Activated CD8-positive, alpha-beta memory T cell treated with anti-CD3 and anti-CD28 coated beads for 48 hours (primary cell): ENCODE measurements around the gene FKBP2.
"Not testable (repeated sequence)": the region's sequence is repeated elsewhere in the genome, so short reads cannot be mapped to it uniquely, and the experiment has no call there.

Experiments used
- DNase-seq, 3 experiments: peaks; one replicate each; pipeline ENCODE4 v3.0.0-alpha.2; 2020; ENCODE audit warnings: low read depth in 2 of 3, low spot score in 2 of 3

Gene FKBP2

DNA sequence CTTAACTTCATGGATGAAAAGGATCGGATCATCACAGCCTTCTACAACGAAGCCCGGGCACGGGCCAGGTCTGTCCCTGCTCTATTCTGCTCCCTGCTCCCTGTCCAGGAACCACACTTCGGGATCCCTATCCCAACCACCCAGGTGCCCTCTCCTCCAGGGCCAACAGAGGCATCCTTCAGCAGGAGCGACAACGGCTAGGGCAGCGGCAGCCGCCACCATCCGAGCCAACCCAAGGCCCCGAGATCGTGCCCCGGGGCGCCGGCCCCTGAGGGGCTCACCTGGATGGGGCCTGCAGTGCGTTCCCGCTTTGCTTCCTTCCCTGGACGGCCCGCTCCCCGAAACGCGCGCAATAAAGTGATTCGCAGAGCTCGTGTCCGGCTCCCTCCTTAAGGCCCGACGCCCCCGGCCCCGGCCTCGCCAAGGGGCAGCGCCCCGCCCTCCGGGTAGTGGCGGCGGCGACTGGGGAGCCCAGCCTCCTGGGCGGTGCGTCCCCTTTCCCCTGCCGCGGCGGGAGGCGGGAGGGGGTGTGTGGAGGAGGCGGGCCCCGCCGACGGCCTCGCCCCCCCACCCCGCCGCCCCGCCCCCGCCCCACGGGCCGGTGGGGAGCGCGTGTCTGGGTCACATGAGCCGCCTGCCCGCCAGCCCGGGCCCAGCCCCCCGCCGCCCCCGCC, 6.8 kb upstream of the FKBP2 start, which contains the start of gene VEGFB:
Gene VEGFB (plus strand): TSS at position 672 of the 674 bp plus-strand sequence. CDS start 250 bp downstream, outside the sequence.
- DNase-seq: no peak

DNA sequence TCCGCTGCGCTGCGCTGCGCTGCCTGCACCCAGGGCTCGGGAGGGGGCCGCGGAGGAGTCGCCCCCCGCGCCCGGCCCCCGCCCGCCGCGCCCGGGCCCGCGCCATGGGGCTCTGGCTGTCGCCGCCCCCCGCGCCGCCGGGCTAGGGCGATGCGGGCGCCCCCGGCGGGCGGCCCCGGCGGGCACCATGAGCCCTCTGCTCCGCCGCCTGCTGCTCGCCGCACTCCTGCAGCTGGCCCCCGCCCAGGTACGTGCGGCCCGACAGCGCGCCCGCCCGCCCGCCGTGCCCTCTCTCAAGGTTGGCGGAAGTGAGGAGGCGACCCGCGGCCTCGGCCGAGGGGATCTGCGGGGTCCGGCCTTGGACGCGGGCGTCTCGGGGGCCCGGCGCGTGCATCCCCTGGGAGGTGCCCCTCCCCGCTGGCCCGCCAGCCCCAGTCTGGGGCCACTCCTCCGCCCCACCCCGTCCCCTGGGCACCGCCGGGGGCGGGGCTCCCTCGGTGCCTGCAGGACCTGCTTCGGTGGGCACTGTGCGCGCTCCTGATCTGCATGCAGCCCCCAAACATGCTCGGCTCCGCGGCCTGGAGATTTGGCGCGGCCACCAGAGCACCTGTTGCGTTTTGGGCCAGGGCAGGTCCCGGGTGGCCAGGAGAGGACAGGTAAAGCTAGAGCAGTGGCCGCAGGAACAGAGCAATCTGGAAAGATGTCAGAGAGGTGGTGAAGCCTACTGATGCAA, 6.1 kb upstream of the FKBP2 start:
- DNase-seq: no peak

- DNase-seq: no peak
Observed at GRCh38 chr11:64235437-64236161, 5.3 kb upstream of the FKBP2 start.

GRCh38 chr11:64237484-64237951, 3.4 kb upstream of the FKBP2 start:
- no peak for DNase-seq

DNA sequence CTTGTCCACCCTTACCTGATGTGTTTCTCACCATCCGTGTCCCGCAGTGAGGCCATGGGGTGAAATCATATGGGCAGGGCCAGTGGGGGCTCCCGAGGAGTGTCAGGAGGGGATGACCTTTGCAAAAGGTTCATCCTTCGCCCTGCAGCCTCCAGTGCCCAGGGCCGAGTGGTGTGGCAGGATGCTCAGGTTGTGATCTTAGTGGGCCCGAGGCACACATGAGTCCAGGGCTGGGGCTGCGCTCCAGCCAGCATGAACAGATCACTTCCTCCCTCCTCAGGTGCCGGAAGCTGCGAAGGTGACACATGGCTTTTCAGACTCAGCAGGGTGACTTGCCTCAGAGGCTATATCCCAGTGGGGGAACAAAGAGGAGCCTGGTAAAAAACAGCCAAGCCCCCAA, 2.8 kb upstream of the FKBP2 start:
- no peak for DNase-seq

DNA sequence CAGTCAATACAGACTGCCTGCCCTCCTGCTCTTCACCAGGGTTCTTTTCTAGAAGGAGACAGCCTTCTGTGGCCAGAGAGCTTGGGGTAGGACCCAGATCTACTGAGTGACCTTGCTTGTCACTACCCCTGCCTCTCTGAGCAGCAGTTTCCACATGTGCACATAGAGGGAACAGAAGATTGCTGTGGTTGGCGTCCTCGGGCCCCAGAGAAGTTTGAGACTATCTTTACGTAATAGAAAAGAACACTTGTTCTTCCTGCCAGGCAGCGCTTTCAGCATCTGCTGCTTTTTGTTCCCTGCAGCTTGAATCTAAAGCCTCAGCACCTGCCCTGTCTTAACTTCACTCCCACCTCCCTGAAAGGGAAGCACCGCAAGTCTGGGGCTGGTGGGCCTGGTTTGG, 1.9 kb upstream of the FKBP2 start:
- no peak for DNase-seq

DNA sequence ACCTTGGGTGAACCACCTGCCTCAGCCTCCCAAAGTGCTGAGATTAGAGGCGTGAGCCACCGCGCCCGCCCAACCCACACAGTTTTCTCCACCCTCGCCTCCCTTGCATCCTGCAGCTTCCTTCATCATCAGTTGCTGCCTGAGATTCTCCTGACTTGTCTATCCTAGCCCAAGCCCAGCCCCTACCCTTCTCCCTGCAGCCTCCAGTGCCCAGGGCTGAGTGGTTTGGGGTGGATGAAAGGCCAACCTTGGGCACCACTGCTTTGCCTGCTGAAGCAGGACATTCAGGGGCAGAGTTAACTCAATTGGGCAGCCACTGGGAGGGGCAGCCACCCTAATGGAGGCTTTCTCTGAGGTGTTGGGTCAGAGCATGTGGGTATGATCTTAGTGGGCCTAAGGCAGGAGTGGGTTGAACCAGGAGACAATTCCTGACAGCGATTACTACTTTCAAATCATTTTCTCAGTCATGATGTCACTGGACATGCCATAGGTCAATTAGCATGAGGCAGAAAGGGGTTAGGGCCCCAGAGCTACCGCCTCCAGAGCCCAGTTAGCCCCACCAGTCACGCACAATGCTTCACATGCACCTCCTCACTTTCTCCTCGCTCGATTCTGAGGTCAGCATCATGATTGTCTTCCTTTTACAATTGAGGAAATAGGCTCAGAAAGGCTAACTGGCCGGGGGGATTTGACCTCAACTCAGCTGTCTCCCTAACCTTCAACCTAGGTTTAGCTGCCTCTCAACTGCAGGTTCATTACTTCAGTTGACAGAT, 1.0 kb upstream of the FKBP2 start:
- DNase-seq: no peak

GRCh38 chr11:64241241-64241490, 271 bp downstream of the FKBP2 start:
- peak; percentile 99 to 100 (median 99) for DNase-seq

DNA sequence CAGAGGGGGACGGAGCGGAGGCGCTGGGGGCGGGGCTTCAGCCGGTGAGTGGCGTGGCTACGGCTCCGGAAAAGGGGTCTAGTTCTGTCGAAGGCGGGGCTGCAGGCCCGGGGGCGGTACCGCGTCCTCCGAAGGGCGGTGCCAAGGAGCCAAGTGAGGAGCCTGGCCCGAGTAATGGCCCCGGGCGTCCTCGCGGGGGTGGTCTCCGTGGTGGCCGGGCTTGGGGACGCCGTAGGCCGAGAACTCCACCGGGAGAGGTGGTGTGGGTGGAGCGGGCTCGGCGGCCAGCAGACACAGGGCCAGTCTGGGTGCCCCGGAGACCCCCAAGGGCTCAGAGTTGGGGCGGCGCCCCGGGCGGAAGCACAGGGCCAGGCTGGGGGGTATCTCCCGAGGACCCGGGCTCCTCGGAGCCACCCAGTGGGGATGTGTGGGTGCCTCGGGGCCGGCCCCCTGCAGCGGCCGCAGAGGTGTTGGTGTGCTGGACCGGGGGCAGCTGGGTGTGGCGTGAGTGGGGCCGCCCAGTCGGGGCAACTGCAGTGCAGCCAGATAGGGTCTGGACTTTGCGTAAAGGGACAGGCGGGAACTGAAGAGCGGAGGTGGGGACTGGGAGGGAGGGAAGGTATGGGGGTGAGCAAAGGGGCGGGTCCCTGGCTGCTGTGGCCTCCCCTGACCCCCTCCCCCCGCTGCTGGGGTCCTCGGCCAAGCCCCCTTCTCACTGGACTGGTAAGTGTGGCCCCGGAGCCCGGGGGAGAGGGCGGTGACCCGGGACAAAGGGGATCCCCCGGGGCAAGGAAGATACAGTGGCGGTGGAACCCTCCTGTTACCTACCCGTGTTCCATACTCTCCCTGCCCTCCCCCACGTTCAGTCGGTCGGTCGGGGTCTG, 838 bp downstream of the FKBP2 start:
- DNase-seq: no peak

- DNase-seq: no peak
Observed at GRCh38 chr11:64243236-64243854, 2.5 kb downstream of the FKBP2 start.

- no peak for DNase-seq
Observed at GRCh38 chr11:64244107-64244506, 3.2 kb downstream of the FKBP2 start.

- DNase-seq: no peak
Observed at GRCh38 chr11:64244966-64245365, 4.1 kb downstream of the FKBP2 start.

DNA sequence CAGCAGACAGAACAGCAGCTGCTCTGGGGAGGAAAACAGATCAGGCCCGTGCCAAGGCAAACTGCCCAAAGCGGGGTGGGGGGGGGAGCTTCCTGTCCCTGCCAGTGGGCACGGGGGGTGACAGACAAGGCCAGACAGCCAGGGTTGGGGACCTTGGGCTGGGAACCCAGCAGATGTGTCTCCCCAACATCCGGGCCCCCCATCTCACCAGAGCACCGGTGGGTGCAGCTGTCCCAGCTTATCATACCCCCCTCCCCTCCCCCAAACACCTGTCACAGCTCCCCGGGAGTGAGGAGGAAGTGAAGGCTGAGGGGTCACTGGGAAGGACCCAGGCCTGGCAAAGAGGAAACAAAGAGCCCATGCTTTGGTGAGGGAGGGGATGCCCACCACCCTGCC, 4.5 kb downstream of the FKBP2 start:
- no peak for DNase-seq

DNA sequence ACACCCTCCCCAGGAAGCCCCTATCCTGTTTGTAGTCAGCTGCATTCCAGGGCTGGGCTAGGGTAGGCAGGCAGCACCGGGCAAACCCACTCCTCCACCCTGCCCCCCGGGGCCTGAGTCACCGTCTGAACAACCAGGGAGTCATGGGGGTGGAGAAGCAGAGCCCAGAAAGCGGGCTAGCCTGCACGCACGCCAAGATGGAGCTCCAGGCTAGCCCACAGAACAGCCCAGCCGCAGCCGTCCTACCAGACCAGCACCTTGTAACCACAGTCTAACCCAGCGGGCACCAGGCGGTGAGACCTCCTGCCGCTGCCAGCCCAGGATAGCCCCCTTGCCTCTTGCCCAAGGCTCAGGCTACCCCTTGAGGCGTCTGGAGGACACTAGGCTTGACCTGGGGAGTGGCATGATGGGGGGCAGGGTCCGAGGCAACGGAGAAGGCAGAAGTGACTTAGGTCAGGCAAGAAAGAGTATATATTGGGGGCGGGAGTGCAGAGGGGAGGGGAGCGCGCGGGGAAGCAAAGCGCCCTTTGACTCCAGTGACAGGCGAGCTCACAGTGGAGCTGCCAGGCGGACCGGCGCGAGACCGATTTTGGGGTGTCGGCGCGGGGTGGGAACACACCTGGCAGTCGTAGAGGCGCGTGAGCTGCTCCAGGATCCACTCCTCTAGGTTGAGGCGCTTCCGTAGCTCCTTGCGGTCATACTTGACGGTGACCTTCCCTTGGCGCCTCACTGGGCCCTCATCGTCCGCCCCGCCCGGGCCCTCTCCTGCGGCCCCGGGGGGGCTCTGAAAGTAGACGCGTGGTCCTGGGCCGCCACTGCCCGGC, 5.1 kb downstream of the FKBP2 start:
- no peak for DNase-seq

- DNase-seq: not testable (repeated sequence)
Observed at GRCh38 chr11:64246621-64246870, 5.7 kb downstream of the FKBP2 start.

DNA sequence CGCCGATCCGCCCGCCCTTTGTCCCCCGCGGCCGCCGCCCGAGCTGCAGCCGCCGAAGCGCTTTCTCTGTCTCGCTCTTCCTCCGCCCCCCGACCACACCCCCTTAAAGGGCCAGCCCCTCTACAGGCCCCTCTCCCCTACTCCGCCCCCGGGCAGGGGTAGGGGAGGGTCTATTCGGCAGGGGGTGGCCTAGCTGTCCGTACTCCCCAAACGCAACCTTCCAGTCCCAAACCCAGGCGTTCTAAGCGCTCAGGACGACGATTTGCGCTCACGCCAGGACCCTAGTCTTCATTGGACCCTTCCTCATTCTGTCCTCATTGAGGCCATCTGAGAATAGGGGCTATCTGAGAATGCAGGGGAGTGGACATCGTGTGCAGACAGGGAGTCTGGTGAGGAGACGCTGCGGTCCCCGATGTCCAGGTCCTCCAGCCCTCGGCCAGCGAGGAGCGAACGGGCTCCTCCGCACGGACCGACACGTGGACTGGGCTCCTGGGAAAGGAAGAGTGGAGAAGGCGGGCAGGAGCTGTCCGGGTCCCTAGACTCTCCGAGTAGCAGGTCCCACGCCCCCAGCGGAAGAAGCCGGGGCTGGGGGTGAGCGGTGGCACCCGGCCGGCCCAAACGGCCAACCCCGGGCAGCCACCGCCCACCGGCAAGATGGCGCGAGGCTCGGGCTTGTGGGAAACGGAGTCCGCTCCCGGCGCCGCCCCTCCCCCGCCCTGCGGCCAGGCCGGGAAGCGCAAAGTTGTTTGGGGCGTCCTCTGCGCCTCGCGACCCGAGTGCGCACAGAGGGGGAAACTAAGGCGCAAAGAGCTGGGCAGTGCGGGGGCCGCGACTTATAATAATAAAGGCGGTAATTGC, 6.2 kb downstream of the FKBP2 start, which contains the start of gene PPP1R14B:
Gene PPP1R14B (minus strand): TSS at position 73 of the 858 bp plus-strand sequence. CDS start 270 bp downstream, outside the sequence.
- DNase-seq: no peak

- no peak for DNase-seq
Observed at GRCh38 chr11:64247729-64248531, 7.0 kb downstream of the FKBP2 start.

DNA sequence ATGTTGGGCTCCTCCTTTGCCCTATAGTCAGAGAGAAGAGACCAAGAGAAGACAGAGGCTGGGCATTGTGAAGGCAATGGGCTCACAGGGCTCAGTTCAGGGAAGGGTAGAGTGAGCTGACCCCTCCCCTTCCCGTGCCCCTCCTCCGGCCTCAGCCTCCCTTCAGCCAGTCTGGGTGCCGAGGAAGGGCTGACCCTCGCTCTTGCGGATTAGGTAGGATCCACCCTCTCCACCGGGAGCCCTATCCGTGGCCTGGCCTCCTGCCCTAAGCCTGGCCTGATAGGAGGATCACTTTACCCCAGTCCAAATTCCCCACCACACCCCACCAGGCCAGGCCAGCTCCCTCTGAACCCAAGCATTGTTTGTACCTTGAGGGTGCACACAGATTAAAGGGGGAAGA, 7.7 kb downstream of the FKBP2 start:
- DNase-seq: no peak
